DMS53 treated with DMSO at 0.1 percent for 48 hours (cell line): Measurements from ENCODE around the gene ICAM1.
"Not testable (repeated sequence)": the region's sequence is repeated elsewhere in the genome, so short reads cannot be mapped to it uniquely, and the experiment has no call there.

ENCODE experiments used
- DNase-seq: peaks from one replicate; lab custom pipeline; 2025; ENCODE audit not compliant: unreplicated experiment; lab: John Stamatoyannopoulos, UW

The ICAM1 gene

GRCh38 chr19:10274589-10274988 lies 3.7 kb downstream of the ICAM1 start:
- DNase-seq: no peak

GRCh38 chr19:10277795-10278589 lies 7.1 kb downstream of the ICAM1 start:
- DNase-seq: no peak

- no peak for DNase-seq
These were observed 8.0 kb downstream of the ICAM1 start for GRCh38 chr19:10278935-10279334.

- no peak for DNase-seq
These were observed 9.0 kb downstream of the ICAM1 start for GRCh38 chr19:10279737-10280442.

GRCh38 chr19:10282043-10282442 lies 11.1 kb downstream of the ICAM1 start:
- DNase-seq: not testable (repeated sequence)

GRCh38 chr19:10283301-10284064 lies 12.6 kb downstream of the ICAM1 start:
- no peak for DNase-seq

- DNase-seq: no peak
These were observed 13.4 kb downstream of the ICAM1 start for GRCh38 chr19:10284065-10284959.

- DNase-seq: no peak
These were observed 14.0 kb downstream of the ICAM1 start for GRCh38 chr19:10284960-10285278.

- DNase-seq: no peak
These were observed 14.5 kb downstream of the ICAM1 start for GRCh38 chr19:10285393-10285792.

- no peak for DNase-seq
These were observed 16.1 kb downstream of the ICAM1 start, which contains the start of gene ICAM4 for GRCh38 chr19:10286803-10287737. Gene ICAM4, plus strand, starts transcription at chr19:10286955. Its CDS starts 58 bp downstream, at chr19:10287013.

- DNase-seq: peak; percentile 56
These were observed 17.8 kb downstream of the ICAM1 start for GRCh38 chr19:10288662-10289166.

- peak; percentile 67 for DNase-seq
These were observed 18.4 kb downstream of the ICAM1 start for GRCh38 chr19:10289167-10289835.

GRCh38 chr19:10289836-10290356 lies 19.0 kb downstream of the ICAM1 start, which contains the start of gene ICAM5:
Gene ICAM5, plus strand, starts transcription at chr19:10289952. Its CDS starts 92 bp downstream, at chr19:10290044.
- DNase-seq: peak; percentile 12

- DNase-seq: no peak
These were observed 19.5 kb downstream of the ICAM1 start for GRCh38 chr19:10290357-10290875.

GRCh38 chr19:10290876-10291553 lies 20.1 kb downstream of the ICAM1 start:
- peak; percentile 19 for DNase-seq

GRCh38 chr19:10291554-10292205 lies 20.8 kb downstream of the ICAM1 start:
- DNase-seq: no peak

- peak; percentile 40 for DNase-seq
These were observed 21.4 kb downstream of the ICAM1 start for GRCh38 chr19:10292206-10292788.
